Natural killer cell (primary cell): Measurements from ENCODE around the gene PTPRQ. TPM values are rescaled to one million over a fixed set of nuclear protein-coding genes. Genes with fewer than 3 reads are reported as not detected.
"Not testable (repeated sequence)": the region's sequence is repeated elsewhere in the genome, so short reads cannot be mapped to it uniquely, and the experiment has no call there.

ENCODE experiments used
- ATAC-seq, 3 donors: fragments of 150-1000 bp in 2 of 3; fragments of 200-7000 bp in 1 of 3; cut with Tn5 transposase; 1 replicate in 1 of 3; 2 replicates in 2 of 3; pipeline ENCODE4 v1.10.0; 2021; ENCODE audit warnings: mild to moderate bottlenecking in 2 of 3, moderate library complexity in 2 of 3
- DNase-seq, 2 donors: peaks; one replicate each; pipeline versions ENCODE4 v3.0.0 to v3.0.0-alpha.2; 2013 to 2021; ENCODE audit warnings: mixed read lengths in 1 of 2
- H3K27ac ChIP-seq: one replicate; pipeline ENCODE4 v1.5.1; 2013; ENCODE audit warnings: mild to moderate bottlenecking, low read length
- H3K27me3 ChIP-seq: one replicate; pipeline ENCODE4 v1.6.1; 2013; ENCODE audit warnings: low read length; ENCODE audit not compliant: control insufficient read depth, insufficient read depth
- H3K36me3 ChIP-seq: one replicate; pipeline ENCODE4 v1.6.1; 2013; ENCODE audit warnings: low read length; ENCODE audit not compliant: control insufficient read depth, insufficient read depth
- H3K4me1 ChIP-seq: one replicate; pipeline ENCODE4 v1.6.1; 2013; ENCODE audit warnings: low read length; ENCODE audit not compliant: control insufficient read depth, insufficient read depth
- H3K4me3 ChIP-seq: one replicate; pipeline ENCODE4 v1.5.1; 2013; ENCODE audit warnings: low read length
- H3K9me3 ChIP-seq: one replicate; pipeline ENCODE4 v1.6.1; 2013; ENCODE audit warnings: low read length; ENCODE audit not compliant: control insufficient read depth, insufficient read depth
- H3K27ac Mint-ChIP-seq, 2 donors: one replicate each; pipeline ENCODE4 v1.8.0; 2022; ENCODE audit warnings: mild to moderate bottlenecking in 2 of 2, mixed read lengths in 2 of 2, moderate library complexity in 1 of 2
- H3K27me3 Mint-ChIP-seq, 2 donors: one replicate each; pipeline ENCODE4 v1.8.0; 2022; ENCODE audit warnings: low read depth in 2 of 2, mixed read lengths in 2 of 2
- H3K36me3 Mint-ChIP-seq: one replicate; pipeline ENCODE4 v1.8.0; 2022; ENCODE audit warnings: mixed read lengths
- H3K4me1 Mint-ChIP-seq, 2 donors: one replicate each; pipeline ENCODE4 v1.8.0; 2022; ENCODE audit warnings: mixed read lengths in 2 of 2
- H3K4me3 Mint-ChIP-seq: one replicate; pipeline ENCODE4 v1.8.0; 2022; ENCODE audit warnings: mild to moderate bottlenecking, moderate library complexity, mixed read lengths
- H3K9me3 Mint-ChIP-seq, 2 donors: one replicate each; pipeline ENCODE4 v1.8.0; 2022; ENCODE audit warnings: mixed read lengths in 2 of 2
- CTCF ChIP-seq: fragments of 200-600 bp; IDR thresholded peaks from one replicate; pipeline ENCODE4 v1.8.0; 2022; ENCODE audit warnings: antibody characterized with exemption
- WGBS: methylation state at CpG from one replicate; pipeline ENCODE4 v1.1.7; 2013; ENCODE audit warnings: missing lambda C conversion rate; ENCODE audit not compliant: insufficient coverage; 5-methylcytosine and 5-hydroxymethylcytosine counted together
- intact Hi-C: fragments of 100-400 bp; cut with micrococcal nuclease; formaldehyde crosslinking; loops from one replicate; pipeline ENCODE4 v1.14.2; 2022
- total RNA-seq, 4 donors: library from RNA; stranded (reverse); fragments of 120-200 nt in 1 of 4; gene quantifications; one replicate each; pipeline versions ENCODE4 v1.2.3 to v1.2.4, GENCODE V29; 2013 to 2022

The PTPRQ gene
- total RNA-seq, 3 donors from 2014 or later (not counting 1 experiment from before 2014, with no cell fraction given) = not detected

GRCh38 chr12:80445083-80445793, 1.2 kb downstream of the PTPRQ start:
- no peak overlapping the region for H3K4me3 Mint-ChIP-seq
- no peaks in the 10 kb centered on the region for H3K4me1 Mint-ChIP-seq
- H3K9me3 Mint-ChIP-seq = peaks cover 5 to 11% of the 10 kb centered on the region in 2 donors
- no peaks in the 10 kb centered on the region for H3K27me3 Mint-ChIP-seq
- DNase-seq (no peak), ATAC-seq (no peak)
- Histone ChIP-seq H3K4me3 (no peak overlapping the region), H3K4me1 (no peaks in the 10 kb centered on the region), H3K36me3 (no peaks in the 10 kb centered on the region), H3K27ac (no peak overlapping the region), H3K9me3 (no peaks in the 10 kb centered on the region), H3K27me3 (no peaks in the 10 kb centered on the region)
- 100% methylated on average over 3 of the region's 5 CpGs for WGBS
- no peak for TF ChIP-seq CTCF
- no peaks in the 10 kb centered on the region for H3K36me3 Mint-ChIP-seq
- intact Hi-C loops = no loop called here
- H3K27ac Mint-ChIP-seq = no peak overlapping the region

- no peaks in the 10 kb centered on the region for H3K9me3 ChIP-seq
- no peaks in the 10 kb centered on the region for H3K27me3 ChIP-seq
- no peak for TF ChIP-seq CTCF
- peaks cover 4 to 10% of the 10 kb centered on the region in 2 donors for H3K9me3 Mint-ChIP-seq
- no peaks in the 10 kb centered on the region for H3K27me3 Mint-ChIP-seq
- no peak for ATAC-seq
- H3K36me3 ChIP-seq = no peaks in the 10 kb centered on the region
- H3K4me3 Mint-ChIP-seq = no peak overlapping the region
- WGBS = 100% methylated on average over 1 of the region's 1 CpG
- no peaks in the 10 kb centered on the region for H3K4me1 ChIP-seq
- H3K36me3 Mint-ChIP-seq = peaks cover 6% of the 10 kb centered on the region
- no peak overlapping the region for H3K4me3 ChIP-seq
- no peak overlapping the region for H3K27ac Mint-ChIP-seq
- intact Hi-C loops = no loop called here
- no peak overlapping the region for H3K27ac ChIP-seq
- DNase-seq = no peak
- no peaks in the 10 kb centered on the region for H3K4me1 Mint-ChIP-seq
These were observed 12.5 kb downstream of the PTPRQ start for GRCh38 chr12:80456513-80456912.

GRCh38 chr12:80460972-80461371, 16.9 kb downstream of the PTPRQ start:
- H3K4me3 ChIP-seq = no peak overlapping the region
- H3K9me3 Mint-ChIP-seq = peaks cover 5% of the 10 kb centered on the region in 2 donors
- no peaks in the 10 kb centered on the region for H3K36me3 ChIP-seq
- no peak overlapping the region for H3K27ac ChIP-seq
- 80% methylated on average over 3 of the region's 4 CpGs for WGBS
- no peak overlapping the region for H3K4me3 Mint-ChIP-seq
- no peak for DNase-seq
- H3K4me1 ChIP-seq = no peaks in the 10 kb centered on the region
- H3K4me1 Mint-ChIP-seq = no peaks in the 10 kb centered on the region
- no peak overlapping the region for H3K27ac Mint-ChIP-seq
- H3K27me3 ChIP-seq = no peaks in the 10 kb centered on the region
- no peaks in the 10 kb centered on the region for H3K36me3 Mint-ChIP-seq
- H3K27me3 Mint-ChIP-seq = no peaks in the 10 kb centered on the region
- no peak for TF ChIP-seq CTCF
- intact Hi-C loops = no loop called here
- no peak for ATAC-seq
- no peaks in the 10 kb centered on the region for H3K9me3 ChIP-seq

GRCh38 chr12:80461851-80462250, 17.8 kb downstream of the PTPRQ start:
- 84% methylated on average over 9 of the region's 18 CpGs for WGBS

More at GRCh38 chr12:80461851-80462250, 17.8 kb downstream of the PTPRQ start:
- H3K4me3 ChIP-seq, intact Hi-C loops, H3K4me1 Mint-ChIP-seq, H3K4me3 Mint-ChIP-seq, H3K9me3 Mint-ChIP-seq, ATAC-seq, H3K9me3 ChIP-seq, H3K27me3 ChIP-seq, H3K27me3 Mint-ChIP-seq, H3K27ac ChIP-seq, H3K36me3 ChIP-seq, H3K4me1 ChIP-seq, DNase-seq, H3K36me3 Mint-ChIP-seq, H3K27ac Mint-ChIP-seq: not testable (repeated sequence)
